ENCODE results near the gene NLRC5.

GRCh38 chr16:57026778-57027062, 37.4 kb downstream of the NLRC5 start:
- no peak for TF ChIP-seq ZNF589 (CRISPR knock-in tag; IDR thresholded peaks at IDR 0.05; ENCODE audit: low read depth)
- TF ChIP-seq ZNF134 (CRISPR knock-in tag; conservative IDR thresholded peaks at IDR 0.05): no peak
- no peak for TF ChIP-seq CHCHD3 (CRISPR knock-in tag; IDR thresholded peaks at IDR 0.05)
- TF ChIP-seq SMAD3 (CRISPR knock-in tag; conservative IDR thresholded peaks at IDR 0.05): no peak
- no peak for TF ChIP-seq SAP30 (IDR thresholded peaks at IDR 0.05; ENCODE audit: borderline replicate concordance, insufficient read depth, low read depth, low read length, poor library complexity, severe bottlenecking)
- TF ChIP-seq RBBP5 (IDR thresholded peaks at IDR 0.05; ENCODE audit: borderline replicate concordance, insufficient read depth, low read length, poor library complexity, severe bottlenecking): no peak
